ENCODE measurements around the gene BICC1. TPM values are rescaled to one million over a fixed set of nuclear protein-coding genes. Genes with fewer than 3 reads are reported as not detected.
"Not testable (repeated sequence)": the region's sequence is repeated elsewhere in the genome, so short reads cannot be mapped to it uniquely, and the experiment has no call there.

Gene BICC1
- total RNA-seq, 1 experiment from 2014 or later = 15.1 TPM

DNA sequence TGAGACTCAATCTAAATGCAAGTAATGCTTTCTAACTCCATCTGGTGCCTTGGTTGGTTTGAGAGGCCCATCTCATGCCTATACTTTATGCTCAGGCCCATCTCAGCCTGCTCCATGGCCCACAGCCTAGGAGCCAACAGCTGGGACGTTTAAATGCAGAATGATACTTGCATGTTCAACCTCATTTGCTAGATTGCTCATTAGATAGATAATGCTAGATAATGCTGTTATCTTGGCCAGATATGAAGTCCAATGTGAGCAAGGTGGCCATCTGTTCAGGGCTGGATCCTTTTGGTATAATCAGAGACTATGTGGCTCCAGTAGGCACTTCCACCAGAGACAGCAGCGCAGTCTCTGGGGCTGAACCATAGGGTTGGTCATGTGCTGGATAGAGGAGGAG, 342.1 kb downstream of the BICC1 start:
- no peaks in the 10 kb centered on the region for H3K36me3 ChIP-seq

DNA sequence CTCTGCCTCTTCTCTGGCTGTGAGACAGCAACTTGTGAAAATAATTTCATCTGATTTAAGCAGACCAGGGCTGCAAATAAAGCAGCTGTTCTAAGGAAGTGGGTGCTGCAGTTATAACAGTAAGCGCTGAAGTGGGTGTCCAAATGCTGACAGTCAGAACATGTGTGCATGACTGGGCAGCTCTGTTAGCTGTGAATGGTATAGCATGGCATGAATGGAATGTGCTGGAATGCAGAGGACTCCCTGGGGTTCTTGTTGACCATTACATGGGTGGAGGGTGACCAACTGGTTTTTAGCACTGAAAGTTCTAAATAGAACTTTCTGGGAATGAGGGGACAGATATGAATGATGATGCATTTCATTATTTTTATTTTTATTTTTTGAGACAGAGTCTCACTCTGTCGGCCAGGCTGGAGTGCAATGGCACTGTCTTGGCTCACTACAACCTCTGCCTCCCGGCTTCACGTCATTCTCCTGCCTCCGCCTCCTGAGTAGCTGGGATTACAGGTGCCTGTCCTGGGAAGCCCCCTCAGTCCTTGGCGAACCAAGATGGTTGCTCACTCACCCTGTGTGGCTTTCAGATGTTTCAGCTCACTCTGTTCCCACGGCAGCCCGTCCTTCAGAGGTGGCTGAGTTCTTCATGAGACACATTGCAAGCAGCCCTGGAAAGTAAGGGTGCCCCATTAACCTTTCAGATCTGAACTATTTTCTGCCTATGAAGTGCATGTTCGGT, 344.0 kb downstream of the BICC1 start:
- Histone ChIP-seq H3K4me3 (no peak overlapping the region), H3K4me1 (peaks cover 19% of the 10 kb centered on the region), H3K27ac (peak overlapping the region; percentile 65), H3K36me3 (no peaks in the 10 kb centered on the region), H3K27me3 (no peaks in the 10 kb centered on the region), H3K9me3 (replicated peaks) (peaks cover 8% of the 10 kb centered on the region)
- peak; percentile 66 to 72 for DNase-seq

More for the DNA sequence above, 342.1 kb downstream of the BICC1 start:
- Histone ChIP-seq H3K9me3 (replicated peaks) (peaks cover 8% of the 10 kb centered on the region), H3K4me3 (no peak overlapping the region), H3K4me1 (peaks cover 19% of the 10 kb centered on the region), H3K27ac (no peak overlapping the region), H3K27me3 (no peaks in the 10 kb centered on the region)
- DNase-seq = no peak

- no peak for DNase-seq
- Histone ChIP-seq H3K27ac (peak overlapping the region; percentile 65), H3K36me3 (no peaks in the 10 kb centered on the region), H3K4me3 (no peak overlapping the region), H3K9me3 (replicated peaks) (peaks cover 8% of the 10 kb centered on the region), H3K4me1 (peaks cover 19% of the 10 kb centered on the region), H3K27me3 (no peaks in the 10 kb centered on the region)
Measured at GRCh38 chr10:58857251-58857805, 344.7 kb downstream of the BICC1 start.

GRCh38 chr10:58858123-58858522, 345.5 kb downstream of the BICC1 start:
- not testable (repeated sequence) for H3K27me3 ChIP-seq; H3K4me3 ChIP-seq; H3K27ac ChIP-seq; H3K36me3 ChIP-seq; DNase-seq; H3K9me3 ChIP-seq (replicated peaks)
- H3K4me1 ChIP-seq = peaks cover 19% of the 10 kb centered on the region

DNA sequence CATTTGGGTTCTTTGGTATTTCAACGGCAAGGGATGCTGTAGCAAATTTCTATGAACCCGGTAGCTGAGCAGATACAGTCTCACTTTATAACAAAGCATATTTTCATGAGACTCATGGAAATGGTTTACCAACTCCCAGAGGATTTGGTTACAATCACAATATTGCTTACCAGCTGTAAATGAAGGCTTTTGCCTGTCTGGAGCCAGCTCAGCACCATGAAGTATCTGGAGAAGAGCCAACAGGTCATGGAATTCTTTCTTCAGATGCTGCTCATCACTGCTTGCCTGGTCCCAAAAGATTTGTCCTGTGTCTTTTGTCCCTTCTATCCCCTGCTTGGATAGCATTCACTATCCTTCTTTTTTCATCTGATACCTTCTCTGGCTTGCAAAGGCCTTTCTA, 346.9 kb downstream of the BICC1 start:
- Histone ChIP-seq H3K4me3 (no peak overlapping the region), H3K36me3 (no peaks in the 10 kb centered on the region), H3K27me3 (no peaks in the 10 kb centered on the region), H3K27ac (no peak overlapping the region), H3K9me3 (replicated peaks) (peaks cover 8% of the 10 kb centered on the region), H3K4me1 (peaks cover 19% of the 10 kb centered on the region)
- DNase-seq = no peak

- Histone ChIP-seq H3K4me1 (no peaks in the 10 kb centered on the region), H3K9me3 (replicated peaks) (no peaks in the 10 kb centered on the region), H3K27me3 (no peaks in the 10 kb centered on the region), H3K27ac (no peak overlapping the region), H3K4me3 (no peak overlapping the region), H3K36me3 (no peaks in the 10 kb centered on the region)
- no peak for DNase-seq
Measured at GRCh38 chr10:58867683-58868082, 355.0 kb downstream of the BICC1 start.

DNA sequence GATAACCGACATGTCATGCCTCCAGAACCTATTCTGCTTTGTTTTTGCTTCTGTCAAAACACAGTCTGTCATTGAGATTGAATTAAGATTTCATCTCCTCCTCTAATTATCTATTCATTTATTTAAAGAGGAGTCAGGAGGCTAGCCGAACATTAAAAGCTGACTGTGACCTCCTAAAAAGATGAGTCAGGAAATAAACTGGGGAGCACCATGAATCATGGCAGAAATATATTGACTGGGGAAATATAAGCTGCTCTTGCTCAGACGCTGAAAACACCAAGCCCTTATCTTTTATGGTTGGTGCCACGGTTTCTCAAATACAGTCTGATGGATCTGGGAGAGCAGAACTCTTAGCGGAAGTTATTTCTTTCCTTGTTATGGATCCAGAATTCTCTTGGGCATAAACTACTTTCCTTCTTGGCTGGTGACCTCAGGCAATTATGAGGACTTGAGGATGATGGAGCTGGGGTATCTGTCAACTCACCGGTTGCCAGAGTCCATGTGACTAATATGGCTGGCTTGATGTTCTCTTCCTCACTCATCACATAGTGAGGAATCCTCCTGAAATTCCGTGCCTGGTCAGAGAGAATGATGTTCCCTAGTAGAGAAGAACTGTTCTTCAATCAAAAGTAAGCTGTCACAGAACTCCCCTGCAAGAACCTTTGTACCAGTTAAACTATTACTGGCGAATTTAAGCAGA, 356.2 kb downstream of the BICC1 start:
- no peak for DNase-seq
- Histone ChIP-seq H3K27ac (no peak overlapping the region), H3K36me3 (no peaks in the 10 kb centered on the region), H3K27me3 (no peaks in the 10 kb centered on the region), H3K9me3 (replicated peaks) (no peaks in the 10 kb centered on the region), H3K4me1 (no peaks in the 10 kb centered on the region), H3K4me3 (no peak overlapping the region)

DNA sequence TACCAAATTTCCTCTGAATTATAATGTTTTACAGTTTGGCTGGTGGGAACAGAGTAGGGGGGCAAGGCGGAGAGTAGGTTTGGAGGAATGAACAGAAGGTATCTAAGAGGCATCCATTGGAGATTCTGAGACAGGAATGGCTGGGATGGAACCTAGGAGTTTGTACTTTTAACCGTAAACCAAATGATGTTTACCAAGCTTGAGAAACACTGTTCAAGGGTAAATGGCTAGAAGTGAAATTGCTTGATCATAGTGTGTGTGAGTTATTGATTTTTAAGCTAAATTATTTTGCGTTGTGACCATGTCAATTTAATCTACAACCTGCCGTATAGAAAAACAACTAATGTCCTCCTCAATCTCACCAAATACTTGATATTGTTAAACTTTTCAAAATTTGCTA, 357.4 kb downstream of the BICC1 start:
- H3K36me3 ChIP-seq = no peaks in the 10 kb centered on the region
- H3K27me3 ChIP-seq = no peaks in the 10 kb centered on the region
- H3K4me1 ChIP-seq = no peaks in the 10 kb centered on the region
- no peaks in the 10 kb centered on the region for H3K9me3 ChIP-seq (replicated peaks)
- H3K4me3 ChIP-seq = no peak overlapping the region
- no peak overlapping the region for H3K27ac ChIP-seq
- no peak for DNase-seq

DNA sequence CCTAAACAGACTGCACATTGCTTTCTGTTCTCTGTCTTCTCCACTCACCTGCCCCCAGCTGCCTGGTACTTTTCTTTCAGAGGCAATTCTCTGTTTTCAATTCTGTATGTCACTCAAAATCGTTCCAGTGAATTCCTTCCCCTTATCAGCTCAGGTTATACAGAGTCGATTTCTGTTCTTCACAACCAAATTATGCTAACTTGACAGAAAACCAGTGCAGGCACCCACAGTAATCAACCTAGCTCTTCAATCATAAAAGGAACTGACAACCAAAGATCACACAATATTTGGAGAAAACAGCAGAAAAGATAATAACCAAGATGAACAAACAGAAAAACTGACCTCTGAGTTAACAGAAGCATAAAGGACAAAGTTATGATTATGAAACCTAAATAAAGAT, 360.5 kb downstream of the BICC1 start:
- DNase-seq = no peak
- Histone ChIP-seq H3K36me3 (no peaks in the 10 kb centered on the region), H3K27me3 (no peaks in the 10 kb centered on the region), H3K9me3 (replicated peaks) (no peaks in the 10 kb centered on the region), H3K4me1 (no peaks in the 10 kb centered on the region), H3K27ac (no peak overlapping the region), H3K4me3 (no peak overlapping the region)

Other genes with a start within 250 kb of the BICC1 start
- gene IPMK, start 245.0 kb upstream of the BICC1 start, total RNA-seq (2014; rRNA removed; shearing (Covaris generic)) = 6.1 and 6.5 TPM in 2 replicates
- gene CISD1, start 243.7 kb upstream of the BICC1 start, total RNA-seq (2014; rRNA removed; shearing (Covaris generic)) = 43.2 and 45.0 TPM in 2 replicates
- 13.6 and 15.4 TPM in 2 replicates for gene UBE2D1, start 177.9 kb upstream of the BICC1 start, total RNA-seq (2014; rRNA removed; shearing (Covaris generic))
- gene TFAM, start 127.5 kb upstream of the BICC1 start, total RNA-seq (2014; rRNA removed; shearing (Covaris generic)) = 59.9 and 60.0 TPM in 2 replicates

Data from SJCRH30 (cell line).